Caco-2 (cell line): ENCODE results near the gene AGAP1. TPM values are rescaled to one million over a fixed set of nuclear protein-coding genes. Genes with fewer than 3 reads are reported as not detected.

Experiments
- BruUV-seq: library from RNA; stranded (reverse); fragments of 400-500 nt; replicated peaks from 2 replicates; lab custom pipeline; 2021; lab: Mats Ljungman, UMichigan
- CTCF ChIA-PET: fragments of 300-600 bp; sonication (Branson Sonifier 250); formaldehyde crosslinking; loops from one replicate; lab custom pipeline; 2022; ENCODE audit warnings: antibody characterized with exemption; lab: Charles Lee
- POLR2A ChIA-PET: fragments of 300-600 bp; sonication (Branson Sonifier 250); formaldehyde crosslinking; loops from one replicate; lab custom pipeline; 2022; ENCODE audit warnings: antibody characterized with exemption; lab: Charles Lee
- DNase-seq, 2 experiments: peaks; one replicate each; pipeline versions ENCODE4 v3.0.0 to v3.0.0-alpha.2; 2020 to 2022
- H3K27me3 ChIP-seq: replicated peaks from 2 replicates; pipeline ENCODE4 v1.6.0; 2011; ENCODE audit warnings: low read length; ENCODE audit not compliant: control insufficient read depth, insufficient read depth
- H3K36me3 ChIP-seq: 2 replicates; pipeline ENCODE4 v1.5.1; 2011; ENCODE audit warnings: low read length; ENCODE audit not compliant: control insufficient read depth, insufficient read depth
- H3K4me1 ChIP-seq: fragments of 250-450 bp; sonication (Bioruptor Pico); 2 replicates; pipeline ENCODE4 v1.5.1; 2020; ENCODE audit warnings: mild to moderate bottlenecking
- H3K4me3 ChIP-seq: 2 replicates; pipeline ENCODE4 v1.5.1; 2011; ENCODE audit warnings: low read depth, mild to moderate bottlenecking, control low read depth, low read length
- H3K9me3 ChIP-seq: fragments of 250-450 bp; sonication (Bioruptor Pico); 2 replicates; pipeline ENCODE4 v1.5.1; 2020; ENCODE audit warnings: mild to moderate bottlenecking, moderate library complexity
- H3K27ac Mint-ChIP-seq: one replicate; pipeline ENCODE4 v1.8.0; 2022; ENCODE audit warnings: mixed read lengths; ENCODE audit not compliant: unreplicated experiment
- H3K27me3 Mint-ChIP-seq: one replicate; pipeline ENCODE4 v1.8.0; 2022; ENCODE audit warnings: mixed read lengths; ENCODE audit not compliant: insufficient read depth, unreplicated experiment
- H3K36me3 Mint-ChIP-seq: one replicate; pipeline ENCODE4 v1.8.0; 2022; ENCODE audit warnings: mild to moderate bottlenecking, mixed read lengths; ENCODE audit not compliant: insufficient read depth, unreplicated experiment
- H3K4me1 Mint-ChIP-seq: one replicate; pipeline ENCODE4 v1.8.0; 2022; ENCODE audit warnings: low read depth, mixed read lengths; ENCODE audit not compliant: unreplicated experiment
- H3K4me3 Mint-ChIP-seq: one replicate; pipeline ENCODE4 v1.8.0; 2022; ENCODE audit warnings: mild to moderate bottlenecking, moderate library complexity, mixed read lengths; ENCODE audit not compliant: unreplicated experiment
- H3K9me3 Mint-ChIP-seq: one replicate; pipeline ENCODE4 v1.8.0; 2022; ENCODE audit warnings: mixed read lengths; ENCODE audit not compliant: unreplicated experiment
- intact Hi-C: fragments of 100-400 bp; cut with micrococcal nuclease; formaldehyde crosslinking; loops from one replicate; pipeline ENCODE4 v1.10.0; 2022; ENCODE audit not compliant: unreplicated experiment
- total RNA-seq: library from RNA; stranded (reverse); gene quantifications from 2 replicates; pipeline ENCODE4 v1.2.3, GENCODE V29; 2022
- TF ChIP-seq, protein P1 (sequence below), 2 experiments: fragments of 200-600 bp in 1 of 2; IDR thresholded peaks; 1 replicate in 1 of 2; 2 replicates in 1 of 2; pipeline versions ENCODE4 v1.5.1 to v1.8.0; 2011 to 2022; ENCODE audit warnings: antibody characterized with exemption in 1 of 2, control low read depth in 1 of 2, inconsistent platforms in 1 of 2, low read depth in 1 of 2, low read length in 1 of 2, mild to moderate bottlenecking in 1 of 2, moderate library complexity in 1 of 2; ENCODE audit not compliant: insufficient read depth in 1 of 2, severe bottlenecking in 1 of 2, unreplicated experiment in 1 of 2

Gene AGAP1
- total RNA-seq, 1 experiment from 2014 or later = 41.7 TPM

DNA sequence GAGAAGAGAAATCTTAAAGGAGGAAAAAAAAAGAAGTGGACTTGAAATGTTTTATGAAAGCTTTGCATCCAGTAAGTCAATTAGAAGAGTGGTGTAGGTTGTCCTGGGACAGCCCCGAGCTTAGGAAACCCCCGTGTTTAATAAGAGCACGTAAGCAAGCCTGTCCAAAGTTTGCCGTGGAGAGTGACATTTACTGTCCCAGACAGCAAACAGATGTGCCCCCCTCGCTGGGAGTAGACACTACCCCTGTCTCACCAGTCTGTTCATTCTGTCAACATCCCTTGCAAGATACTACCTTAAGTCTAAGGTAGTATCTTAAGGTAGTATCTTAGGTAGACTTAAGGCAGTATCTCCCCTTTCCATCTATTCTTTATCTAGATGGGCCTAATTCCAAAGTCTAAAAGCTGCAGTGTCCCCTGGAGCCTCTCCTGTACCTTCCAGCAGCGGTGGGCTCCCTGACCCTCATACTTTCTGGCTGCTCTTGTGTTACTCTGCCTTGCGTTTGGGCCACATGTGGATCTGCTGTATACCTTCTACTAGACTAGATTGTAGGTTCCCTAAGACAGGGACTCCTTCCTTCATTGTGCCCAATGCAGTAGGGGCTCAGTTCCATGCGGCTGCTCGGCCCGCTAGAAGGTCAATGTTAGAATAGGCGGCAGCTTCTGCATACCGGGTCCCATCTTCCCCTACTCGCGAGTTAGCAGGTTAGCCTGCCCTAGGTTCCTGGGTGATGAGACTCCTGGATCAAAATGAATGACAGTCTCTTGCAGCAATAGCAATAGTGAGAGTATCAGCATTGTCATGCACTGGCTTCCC lies 430.2 kb downstream of the AGAP1 start:
- no peaks in the 10 kb centered on the region for H3K36me3 Mint-ChIP-seq
- Histone ChIP-seq H3K4me1 (no peaks in the 10 kb centered on the region; the same call in 1 of the 2 replicates), H3K36me3 (no peaks in the 10 kb centered on the region), H3K4me3 (no peak overlapping the region), H3K9me3 (no peaks in the 10 kb centered on the region), H3K27me3 (no peaks in the 10 kb centered on the region)
- TF ChIP-seq, protein P1, sequence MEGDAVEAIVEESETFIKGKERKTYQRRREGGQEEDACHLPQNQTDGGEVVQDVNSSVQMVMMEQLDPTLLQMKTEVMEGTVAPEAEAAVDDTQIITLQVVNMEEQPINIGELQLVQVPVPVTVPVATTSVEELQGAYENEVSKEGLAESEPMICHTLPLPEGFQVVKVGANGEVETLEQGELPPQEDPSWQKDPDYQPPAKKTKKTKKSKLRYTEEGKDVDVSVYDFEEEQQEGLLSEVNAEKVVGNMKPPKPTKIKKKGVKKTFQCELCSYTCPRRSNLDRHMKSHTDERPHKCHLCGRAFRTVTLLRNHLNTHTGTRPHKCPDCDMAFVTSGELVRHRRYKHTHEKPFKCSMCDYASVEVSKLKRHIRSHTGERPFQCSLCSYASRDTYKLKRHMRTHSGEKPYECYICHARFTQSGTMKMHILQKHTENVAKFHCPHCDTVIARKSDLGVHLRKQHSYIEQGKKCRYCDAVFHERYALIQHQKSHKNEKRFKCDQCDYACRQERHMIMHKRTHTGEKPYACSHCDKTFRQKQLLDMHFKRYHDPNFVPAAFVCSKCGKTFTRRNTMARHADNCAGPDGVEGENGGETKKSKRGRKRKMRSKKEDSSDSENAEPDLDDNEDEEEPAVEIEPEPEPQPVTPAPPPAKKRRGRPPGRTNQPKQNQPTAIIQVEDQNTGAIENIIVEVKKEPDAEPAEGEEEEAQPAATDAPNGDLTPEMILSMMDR (IDR thresholded peaks at IDR 0.05; ENCODE audit: insufficient read depth in 1 of 2, low read depth in 1 of 2, low read length in 1 of 2, severe bottlenecking in 1 of 2, unreplicated experiment in 1 of 2) = no peak
- H3K9me3 Mint-ChIP-seq = no peaks in the 10 kb centered on the region
- H3K4me1 Mint-ChIP-seq = no peaks in the 10 kb centered on the region
- H3K4me3 Mint-ChIP-seq = no peak overlapping the region
- intact Hi-C loops = no loop called here
- no peak overlapping the region for H3K27ac Mint-ChIP-seq
- no peaks in the 10 kb centered on the region for H3K27me3 Mint-ChIP-seq
- ChIA-PET CTCF (no interaction called here), POLR2A (no interaction called here)
- no peak for DNase-seq
- BruUV-seq = no TSS peak

DNA sequence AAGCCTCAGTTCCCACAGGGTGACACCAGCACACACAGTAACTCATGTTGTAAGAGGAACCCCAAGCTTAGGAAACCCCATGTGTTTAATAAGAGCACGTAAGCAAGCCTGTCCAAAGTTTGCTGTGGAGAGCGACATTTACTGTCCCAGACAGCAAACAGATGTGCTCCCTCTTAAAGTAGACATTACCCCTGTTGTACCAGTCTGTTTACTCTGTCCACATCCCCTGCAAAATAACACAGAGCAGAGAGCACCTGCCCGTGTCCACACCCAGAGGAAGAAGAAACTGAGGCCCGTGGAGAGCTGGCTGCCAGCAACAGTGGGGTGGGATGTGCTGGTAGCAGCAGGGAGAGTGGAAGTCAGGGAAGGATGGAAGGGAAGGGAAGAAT lies 430.8 kb downstream of the AGAP1 start:
- Histone ChIP-seq H3K4me3 (no peak overlapping the region), H3K27me3 (no peaks in the 10 kb centered on the region), H3K9me3 (no peaks in the 10 kb centered on the region), H3K4me1 (no peaks in the 10 kb centered on the region; the same call in 1 of the 2 replicates), H3K36me3 (no peaks in the 10 kb centered on the region)
- BruUV-seq = no TSS peak
- TF ChIP-seq, protein P1 (IDR thresholded peaks at IDR 0.05; ENCODE audit: insufficient read depth in 1 of 2, low read depth in 1 of 2, low read length in 1 of 2, severe bottlenecking in 1 of 2, unreplicated experiment in 1 of 2) = no peak
- Mint-ChIP-seq H3K27ac (no peak overlapping the region), H3K9me3 (no peaks in the 10 kb centered on the region), H3K4me1 (no peaks in the 10 kb centered on the region), H3K36me3 (no peaks in the 10 kb centered on the region), H3K4me3 (no peak overlapping the region), H3K27me3 (no peaks in the 10 kb centered on the region)
- ChIA-PET CTCF (interaction anchor here (0.7 kb wide), 1 partner anchor 12 kb away, joined by 4 read pairs; no protein-coding TSS in a partner anchor), POLR2A (no interaction called here)
- no peak for DNase-seq
- intact Hi-C loops = no loop called here

DNA sequence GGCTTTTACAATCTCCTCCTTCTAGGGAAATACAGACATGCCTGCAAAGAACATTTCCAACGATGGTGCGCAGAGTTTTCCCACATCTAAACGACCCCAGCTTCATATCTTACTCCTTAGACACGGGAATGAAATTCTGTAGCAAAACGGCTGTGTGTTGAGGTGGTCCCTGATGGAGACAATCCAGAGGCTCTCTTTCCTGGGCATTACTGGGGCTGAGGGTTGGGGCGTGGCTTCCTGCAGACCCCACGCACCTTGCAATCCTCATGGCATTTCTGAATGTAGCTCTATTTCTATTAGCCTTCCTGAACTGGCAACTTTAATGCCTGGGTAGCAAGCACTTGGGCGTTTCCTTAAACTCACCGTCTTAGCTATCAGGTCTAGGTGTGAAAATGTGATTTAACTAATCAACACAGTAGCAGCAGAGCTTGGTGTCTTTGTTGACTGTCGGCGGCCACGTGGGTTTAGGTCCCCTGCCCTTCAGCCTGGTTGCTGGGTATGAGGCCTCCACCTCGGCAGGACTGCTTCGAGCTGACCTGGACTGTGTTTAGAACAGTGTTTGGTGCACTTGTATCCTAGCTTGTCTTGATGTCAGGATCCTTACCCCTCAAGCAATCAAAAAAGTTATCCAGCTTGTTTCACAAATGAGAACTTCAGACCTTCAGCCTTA lies 431.5 kb downstream of the AGAP1 start:
- no peak for DNase-seq
- no TSS peak for BruUV-seq
- no peaks in the 10 kb centered on the region for H3K4me1 Mint-ChIP-seq
- Histone ChIP-seq H3K9me3 (no peaks in the 10 kb centered on the region), H3K27me3 (no peaks in the 10 kb centered on the region), H3K36me3 (no peaks in the 10 kb centered on the region), H3K4me3 (no peak overlapping the region), H3K4me1 (no peaks in the 10 kb centered on the region; the same call in 1 of the 2 replicates)
- H3K4me3 Mint-ChIP-seq = no peak overlapping the region
- no peaks in the 10 kb centered on the region for H3K9me3 Mint-ChIP-seq
- intact Hi-C loops = no loop called here
- ChIA-PET CTCF (interaction anchor here (0.7 kb wide), 1 partner anchor 11 kb away, joined by 4 read pairs; no protein-coding TSS in a partner anchor), POLR2A (no interaction called here)
- no peaks in the 10 kb centered on the region for H3K27me3 Mint-ChIP-seq
- TF ChIP-seq, protein P1 (IDR thresholded peaks at IDR 0.05; ENCODE audit: insufficient read depth in 1 of 2, low read depth in 1 of 2, low read length in 1 of 2, severe bottlenecking in 1 of 2, unreplicated experiment in 1 of 2) = no peak
- no peak overlapping the region for H3K27ac Mint-ChIP-seq
- H3K36me3 Mint-ChIP-seq = no peaks in the 10 kb centered on the region
